BJ (cell line): ENCODE data around the gene SPEM3. TPM values are rescaled to one million over a fixed set of nuclear protein-coding genes. Genes with fewer than 3 reads are reported as not detected.

Experiments used
- CTCF ChIA-PET: fragments of 350-600 bp; formaldehyde crosslinking; extraction: SDS; loops from one replicate; lab custom pipeline; 2021; ENCODE audit warnings: antibody characterized with exemption, inconsistent platforms; lab: Yijun Ruan, JAX
- POLR2A ChIA-PET: fragments of 300-600 bp; sonication (Branson Sonifier 250); formaldehyde crosslinking; extraction: SDS; loops from one replicate; lab custom pipeline; 2021; ENCODE audit warnings: antibody characterized with exemption; lab: Charles Lee
- DNase-seq: peaks from one replicate; pipeline ENCODE4 v3.0.0-alpha.2; 2011; ENCODE audit warnings: low read depth
- H3K27me3 ChIP-seq: 2 replicates; pipeline ENCODE4 v1.6.0; 2011; ENCODE audit warnings: low read length; ENCODE audit not compliant: control insufficient read depth, insufficient read depth
- H3K36me3 ChIP-seq: 2 replicates; pipeline ENCODE4 v1.5.1; 2011; ENCODE audit warnings: low read length; ENCODE audit not compliant: control insufficient read depth, insufficient read depth
- H3K4me3 ChIP-seq: 2 replicates; pipeline ENCODE4 v1.5.1; 2011; ENCODE audit warnings: low read depth, mild to moderate bottlenecking, control low read depth, low read length
- CTCF ChIP-seq: IDR thresholded peaks from 2 replicates; pipeline ENCODE4 v1.5.1; 2011; ENCODE audit warnings: low read depth, mild to moderate bottlenecking, control low read depth, inconsistent platforms, low read length, moderate library complexity; ENCODE audit not compliant: insufficient read depth
- polyA plus RNA-seq: library from polyadenylated mRNA; depleted of rRNA; stranded (reverse); fragments of >200 nt; gene quantifications from 2 replicates; pipeline ENCODE4 v1.2.3, GENCODE V29; 2011

The SPEM3 gene
- polyA plus RNA-seq, 1 experiment = not detected

DNA sequence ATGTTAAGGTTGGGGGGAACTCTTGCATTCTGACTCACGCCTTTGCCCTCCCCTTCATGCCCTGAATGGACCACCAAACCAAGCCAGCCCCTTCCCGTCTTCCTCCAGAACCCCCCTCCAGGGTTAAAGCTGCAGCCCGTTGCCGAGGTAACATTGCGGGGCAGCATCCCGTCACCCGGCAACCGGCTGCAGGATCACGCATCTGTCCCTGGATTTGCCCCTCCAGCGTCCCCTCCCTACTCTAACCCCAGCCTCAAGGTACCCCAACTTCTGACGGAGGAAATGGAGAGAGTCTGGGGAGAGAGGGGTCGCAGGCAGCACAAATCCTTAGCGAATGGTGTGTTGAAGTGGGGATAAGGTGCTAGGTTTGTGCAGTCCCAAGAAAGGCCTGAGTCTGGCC, 21.6 kb upstream of the SPEM3 start:
- TF ChIP-seq CTCF = no peak
- CTCF ChIA-PET = interaction anchor here (2.2 kb wide), 1 partner anchor 30 kb away, joined by 11 read pairs; no protein-coding TSS in a partner anchor

GRCh38 chr17:7407485-7408251, 21.0 kb upstream of the SPEM3 start, which contains the start of gene NLGN2:
NLGN2 (plus strand) TSS chr17:7407845; CDS start chr17:7408256, 411 bp downstream.
- no peak for DNase-seq
- Histone ChIP-seq H3K36me3 (peaks cover 11% of the 10 kb centered on the region), H3K4me3 (no peak within 1 kb of the TSS), H3K27me3 (no peaks in the 10 kb centered on the region)
- POLR2A ChIA-PET = no interaction called here
- CTCF ChIA-PET = interaction anchor here (2.2 kb wide), 1 partner anchor 29 kb away, joined by 11 read pairs; no protein-coding TSS in a partner anchor
- TF ChIP-seq CTCF = no peak

More for the DNA sequence above, 21.6 kb upstream of the SPEM3 start:
- H3K4me3 ChIP-seq = no peak overlapping the region
- no peak for DNase-seq
- POLR2A ChIA-PET = no interaction called here
- H3K27me3 ChIP-seq = no peaks in the 10 kb centered on the region
- peaks cover 11% of the 10 kb centered on the region for H3K36me3 ChIP-seq

DNA sequence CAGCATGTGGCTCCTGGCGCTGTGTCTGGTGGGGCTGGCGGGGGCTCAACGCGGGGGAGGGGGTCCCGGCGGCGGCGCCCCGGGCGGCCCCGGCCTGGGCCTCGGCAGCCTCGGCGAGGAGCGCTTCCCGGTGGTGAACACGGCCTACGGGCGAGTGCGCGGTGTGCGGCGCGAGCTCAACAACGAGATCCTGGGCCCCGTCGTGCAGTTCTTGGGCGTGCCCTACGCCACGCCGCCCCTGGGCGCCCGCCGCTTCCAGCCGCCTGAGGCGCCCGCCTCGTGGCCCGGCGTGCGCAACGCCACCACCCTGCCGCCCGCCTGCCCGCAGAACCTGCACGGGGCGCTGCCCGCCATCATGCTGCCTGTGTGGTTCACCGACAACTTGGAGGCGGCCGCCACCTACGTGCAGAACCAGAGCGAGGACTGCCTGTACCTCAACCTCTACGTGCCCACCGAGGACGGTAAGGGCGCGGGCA, 20.4 kb upstream of the SPEM3 start:
- ChIA-PET CTCF (no interaction called here), POLR2A (no interaction called here)

GRCh38 chr17:7408863-7409262, 19.8 kb upstream of the SPEM3 start:
- ChIA-PET CTCF (no interaction called here), POLR2A (no interaction called here)
- no peaks in the 10 kb centered on the region for H3K27me3 ChIP-seq
- H3K4me3 ChIP-seq = no peak overlapping the region
- DNase-seq = no peak
- no peak for TF ChIP-seq CTCF
- peaks cover 11% of the 10 kb centered on the region for H3K36me3 ChIP-seq

More for the DNA sequence above, 20.4 kb upstream of the SPEM3 start:
- Histone ChIP-seq H3K36me3 (peaks cover 11% of the 10 kb centered on the region), H3K27me3 (no peaks in the 10 kb centered on the region), H3K4me3 (no peak overlapping the region)
- TF ChIP-seq CTCF = no peak
- DNase-seq = no peak

- DNase-seq = no peak
- Histone ChIP-seq H3K4me3 (no peak overlapping the region), H3K36me3 (peaks cover 11% of the 10 kb centered on the region), H3K27me3 (no peaks in the 10 kb centered on the region)
- no peak for TF ChIP-seq CTCF
- ChIA-PET POLR2A (no interaction called here), CTCF (no interaction called here)
These were observed 18.9 kb upstream of the SPEM3 start for GRCh38 chr17:7409716-7410115.
